Neural cell (in vitro differentiated cells): Measurements from ENCODE around the gene AKR1C1. TPM values are rescaled to one million over a fixed set of nuclear protein-coding genes. Genes with fewer than 3 reads are reported as not detected.
"Not testable (repeated sequence)": the region's sequence is repeated elsewhere in the genome, so short reads cannot be mapped to it uniquely, and the experiment has no call there.

Experiments used
- H2AFZ ChIP-seq: fragments of 200-600, 300-800 bp; sonication (generic), shearing (Covaris generic); 2 replicates; pipeline ENCODE4 v1.6.0; 2014; ENCODE audit warnings: low read depth, mild to moderate bottlenecking, antibody characterized with exemption, low read length, moderate library complexity
- H3F3A ChIP-seq: fragments of 200-600 bp; shearing (Covaris generic); 2 replicates; pipeline ENCODE4 v1.6.1; 2016; ENCODE audit warnings: mild to moderate bottlenecking, moderate library complexity, mixed read lengths, antibody characterized with exemption, low read length; ENCODE audit not compliant: insufficient read depth, poor library complexity, severe bottlenecking
- H3K27ac ChIP-seq: fragments of 200-600, 300-800 bp; sonication (generic), shearing (Covaris generic); 2 replicates; pipeline ENCODE4 v1.5.1; 2014; ENCODE audit warnings: mild to moderate bottlenecking, low read length, moderate library complexity
- H3K27me3 ChIP-seq: fragments of 300-800, 200-600 bp; sonication (generic), shearing (Covaris generic); 2 replicates; pipeline ENCODE4 v1.6.0; 2014; ENCODE audit warnings: mild to moderate bottlenecking, low read depth, low read length, moderate library complexity; ENCODE audit not compliant: insufficient read depth
- H3K36me3 ChIP-seq: fragments of 300-800, 200-600 bp; sonication (generic), shearing (Covaris generic); 2 replicates; pipeline ENCODE4 v1.5.1; 2014; ENCODE audit warnings: mild to moderate bottlenecking, antibody characterized with exemption, low read length, moderate library complexity; ENCODE audit not compliant: insufficient read depth
- H3K4me2 ChIP-seq: fragments of 300-800, 200-600 bp; sonication (generic), shearing (Covaris generic); 2 replicates; pipeline ENCODE4 v1.6.0; 2014; ENCODE audit warnings: mild to moderate bottlenecking, low read length
- H3K4me3 ChIP-seq: fragments of 300-800, 200-600 bp; sonication (generic), shearing (Covaris generic); 2 replicates; pipeline ENCODE4 v1.5.1; 2014; ENCODE audit warnings: mild to moderate bottlenecking, low read length, moderate library complexity
- H3K79me2 ChIP-seq: fragments of 200-600 bp; shearing (Covaris generic); replicated peaks from 2 replicates; pipeline ENCODE4 v1.6.0; 2014; ENCODE audit warnings: mild to moderate bottlenecking, low read length, moderate library complexity; ENCODE audit not compliant: insufficient read depth
- H3K9ac ChIP-seq: fragments of 300-800, 200-600 bp; sonication (generic), shearing (Covaris generic); 2 replicates; pipeline ENCODE4 v1.6.1; 2016; ENCODE audit warnings: mild to moderate bottlenecking, low read length, mixed read lengths
- H3K9me2 ChIP-seq: fragments of 200-600 bp; shearing (Covaris generic); 2 replicates; pipeline ENCODE4 v1.6.1; 2016; ENCODE audit warnings: mild to moderate bottlenecking, low read length, mixed read lengths; ENCODE audit not compliant: insufficient read depth
- H3K9me3 ChIP-seq: fragments of 200-600, 300-800 bp; sonication (generic), shearing (Covaris generic); 2 replicates; pipeline ENCODE4 v1.6.1; 2016; ENCODE audit warnings: mild to moderate bottlenecking, mixed run types, low read length, moderate library complexity, mixed read lengths
- H4K20me1 ChIP-seq: fragments of 200-600 bp; shearing (Covaris generic); 2 replicates; pipeline ENCODE4 v1.6.1; 2016; ENCODE audit warnings: mild to moderate bottlenecking, mixed run types; ENCODE audit not compliant: insufficient read depth
- CTCF ChIP-seq: fragments of 450-650 bp; IDR thresholded peaks from 2 replicates; pipeline ENCODE4 v1.5.1; 2014; ENCODE audit warnings: antibody characterized with exemption, mild to moderate bottlenecking, moderate library complexity; ENCODE audit not compliant: poor library complexity, severe bottlenecking
- EP300 ChIP-seq: fragments of 450-650 bp; conservative IDR thresholded peaks from 2 replicates; pipeline ENCODE4 v1.6.1; 2014; ENCODE audit warnings: antibody characterized with exemption, mild to moderate bottlenecking, moderate library complexity; ENCODE audit not compliant: poor library complexity, severe bottlenecking
- EZH2 ChIP-seq: fragments of 200-600, 300-800 bp; shearing (Covaris generic), sonication (generic); IDR thresholded peaks from 2 replicates; pipeline ENCODE4 v1.6.1; 2014; ENCODE audit warnings: antibody characterized with exemption, low read length, borderline replicate concordance, mild to moderate bottlenecking; ENCODE audit not compliant: insufficient read depth, poor library complexity, severe bottlenecking
- MXI1 ChIP-seq: fragments of 450-650 bp; conservative IDR thresholded peaks from 2 replicates; pipeline ENCODE4 v1.6.1; 2014; ENCODE audit warnings: antibody characterized with exemption, mild to moderate bottlenecking; ENCODE audit not compliant: poor library complexity, severe bottlenecking
- POLR2AphosphoS5 ChIP-seq: IDR thresholded peaks from 2 replicates; pipeline ENCODE4 v1.6.1; 2012
- RAD21 ChIP-seq: fragments of 450-650 bp; conservative IDR thresholded peaks from 2 replicates; pipeline ENCODE4 v1.6.1; 2014; ENCODE audit warnings: antibody characterized with exemption, mild to moderate bottlenecking, moderate library complexity
- REST ChIP-seq: IDR thresholded peaks from 2 replicates; pipeline ENCODE4 v1.6.1; 2012; ENCODE audit warnings: borderline replicate concordance
- SMC3 ChIP-seq: fragments of 450-650 bp; conservative IDR thresholded peaks from 2 replicates; pipeline ENCODE4 v1.6.1; 2014; ENCODE audit warnings: antibody characterized with exemption, mild to moderate bottlenecking, moderate library complexity; ENCODE audit not compliant: poor library complexity
- TAF1 ChIP-seq: IDR thresholded peaks from 2 replicates; pipeline ENCODE4 v1.6.1; 2012; ENCODE audit warnings: low read depth
- polyA plus RNA-seq: library from polyadenylated mRNA; depleted of rRNA; stranded (reverse); fragments of >200 nt; gene quantifications from 2 replicates; pipeline ENCODE4 v1.2.3, GENCODE V29; 2014

AKR1C1 gene
- polyA plus RNA-seq, 1 donor from 2014 or later, result 183 TPM

- not testable (repeated sequence) for H2AFZ ChIP-seq, H3F3A ChIP-seq, H3K9me3 ChIP-seq, H3K4me3 ChIP-seq, H4K20me1 ChIP-seq, H3K9ac ChIP-seq, H3K79me2 ChIP-seq, H3K4me2 ChIP-seq, H3K27ac ChIP-seq, H3K27me3 ChIP-seq, H3K9me2 ChIP-seq, H3K36me3 ChIP-seq
Measured at GRCh38 chr10:5021624-5022290, 58.5 kb downstream of the AKR1C1 start.

GRCh38 chr10:5023177-5023805 lies 60.1 kb downstream of the AKR1C1 start:
- Histone ChIP-seq H3K79me2 (no peaks in the 10 kb centered on the region), H3K9me2 (no peaks in the 10 kb centered on the region), H3K9ac (no peak overlapping the region), H3K9me3 (no peaks in the 10 kb centered on the region), H3K4me2 (no peak overlapping the region), H3K4me3 (no peak overlapping the region), H3K27me3 (no peaks in the 10 kb centered on the region), H3K27ac (no peak overlapping the region), H4K20me1 (no peaks in the 10 kb centered on the region), H2AFZ (no peak overlapping the region), H3F3A (no peaks in the 10 kb centered on the region), H3K36me3 (no peaks in the 10 kb centered on the region)
- no peak for TF ChIP-seq REST
- TF ChIP-seq TAF1, result no peak
- TF ChIP-seq SMC3, result no peak
- TF ChIP-seq EP300, result no peak
- no peak for TF ChIP-seq MXI1
- TF ChIP-seq RAD21, result no peak
- TF ChIP-seq EZH2, result no peak
- TF ChIP-seq POLR2AphosphoS5, result no peak
- no peak for TF ChIP-seq CTCF

GRCh38 chr10:5025461-5025881 lies 62.3 kb downstream of the AKR1C1 start:
- not testable (repeated sequence) for H3K4me2 ChIP-seq, H3K4me3 ChIP-seq, H3K9me2 ChIP-seq, H4K20me1 ChIP-seq, H3K79me2 ChIP-seq, H3K36me3 ChIP-seq, H3K27ac ChIP-seq, H3F3A ChIP-seq, H3K9me3 ChIP-seq, H3K9ac ChIP-seq, H3K27me3 ChIP-seq, H2AFZ ChIP-seq
